ENCODE measurements around the gene SLC66A1.

DNA sequence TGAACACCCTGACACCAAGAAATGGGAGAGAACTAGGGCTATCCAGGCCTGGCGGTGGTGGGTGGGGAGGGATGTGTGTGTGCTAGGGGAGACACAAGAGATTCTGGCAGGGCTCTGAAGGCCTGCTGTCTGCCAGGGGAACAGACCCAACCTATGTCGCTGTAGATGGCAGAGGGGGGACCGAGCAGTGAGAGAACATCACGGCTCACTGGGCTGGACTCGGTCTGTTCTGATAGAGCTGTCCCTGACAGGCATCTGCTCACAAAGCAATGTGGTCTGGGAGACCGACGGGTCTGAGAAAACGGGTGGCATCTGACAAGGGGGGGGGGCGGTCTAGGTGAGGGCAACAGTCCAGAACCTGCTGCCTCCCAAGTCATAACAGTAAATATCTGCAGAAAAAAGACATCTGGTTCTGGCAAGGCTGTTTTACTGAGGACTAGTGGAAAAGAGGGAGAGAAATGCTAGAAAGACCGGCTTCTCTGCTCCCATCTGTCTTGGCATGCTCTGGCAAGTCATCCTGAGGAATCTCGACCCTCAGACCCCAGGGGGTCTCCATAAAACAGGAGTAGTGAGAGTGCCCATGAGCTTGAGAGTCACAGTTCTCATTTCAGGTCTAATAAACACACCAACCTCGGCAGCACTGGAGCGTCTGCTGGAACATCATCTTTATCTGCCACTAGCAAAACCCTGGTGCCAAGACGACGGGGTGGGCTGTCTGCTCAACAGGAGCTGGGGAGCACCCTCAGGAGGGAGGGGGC lies 36.5 kb downstream of the SLC66A1 start:
- TF ChIP-seq, protein P1, sequence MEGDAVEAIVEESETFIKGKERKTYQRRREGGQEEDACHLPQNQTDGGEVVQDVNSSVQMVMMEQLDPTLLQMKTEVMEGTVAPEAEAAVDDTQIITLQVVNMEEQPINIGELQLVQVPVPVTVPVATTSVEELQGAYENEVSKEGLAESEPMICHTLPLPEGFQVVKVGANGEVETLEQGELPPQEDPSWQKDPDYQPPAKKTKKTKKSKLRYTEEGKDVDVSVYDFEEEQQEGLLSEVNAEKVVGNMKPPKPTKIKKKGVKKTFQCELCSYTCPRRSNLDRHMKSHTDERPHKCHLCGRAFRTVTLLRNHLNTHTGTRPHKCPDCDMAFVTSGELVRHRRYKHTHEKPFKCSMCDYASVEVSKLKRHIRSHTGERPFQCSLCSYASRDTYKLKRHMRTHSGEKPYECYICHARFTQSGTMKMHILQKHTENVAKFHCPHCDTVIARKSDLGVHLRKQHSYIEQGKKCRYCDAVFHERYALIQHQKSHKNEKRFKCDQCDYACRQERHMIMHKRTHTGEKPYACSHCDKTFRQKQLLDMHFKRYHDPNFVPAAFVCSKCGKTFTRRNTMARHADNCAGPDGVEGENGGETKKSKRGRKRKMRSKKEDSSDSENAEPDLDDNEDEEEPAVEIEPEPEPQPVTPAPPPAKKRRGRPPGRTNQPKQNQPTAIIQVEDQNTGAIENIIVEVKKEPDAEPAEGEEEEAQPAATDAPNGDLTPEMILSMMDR (IDR thresholded peaks at IDR 0.05): no peak
- no peak for TF ChIP-seq POLR2A (IDR thresholded peaks at IDR 0.05)
